ENCODE measurements around the gene CRB1.

DNA sequence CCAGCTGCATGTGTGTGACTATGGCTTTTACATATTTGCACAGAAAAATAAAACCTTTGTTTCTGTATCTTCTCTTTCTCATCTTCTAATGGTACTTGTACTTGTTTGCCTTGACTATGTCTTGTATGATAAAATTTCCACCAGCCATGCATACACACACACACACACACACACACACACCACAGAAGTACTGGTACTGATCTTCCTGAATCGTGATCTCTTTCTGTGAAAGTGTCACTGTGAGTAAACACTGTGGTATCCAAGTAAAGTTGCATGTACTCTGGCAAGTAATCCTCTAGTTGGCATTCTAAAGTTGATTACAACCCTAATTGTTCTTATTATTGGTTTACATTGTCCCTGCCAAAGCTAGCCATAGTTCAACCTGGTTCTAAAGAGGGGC is 176.7 kb downstream of the CRB1 start:
- TF ChIP-seq, protein P1, sequence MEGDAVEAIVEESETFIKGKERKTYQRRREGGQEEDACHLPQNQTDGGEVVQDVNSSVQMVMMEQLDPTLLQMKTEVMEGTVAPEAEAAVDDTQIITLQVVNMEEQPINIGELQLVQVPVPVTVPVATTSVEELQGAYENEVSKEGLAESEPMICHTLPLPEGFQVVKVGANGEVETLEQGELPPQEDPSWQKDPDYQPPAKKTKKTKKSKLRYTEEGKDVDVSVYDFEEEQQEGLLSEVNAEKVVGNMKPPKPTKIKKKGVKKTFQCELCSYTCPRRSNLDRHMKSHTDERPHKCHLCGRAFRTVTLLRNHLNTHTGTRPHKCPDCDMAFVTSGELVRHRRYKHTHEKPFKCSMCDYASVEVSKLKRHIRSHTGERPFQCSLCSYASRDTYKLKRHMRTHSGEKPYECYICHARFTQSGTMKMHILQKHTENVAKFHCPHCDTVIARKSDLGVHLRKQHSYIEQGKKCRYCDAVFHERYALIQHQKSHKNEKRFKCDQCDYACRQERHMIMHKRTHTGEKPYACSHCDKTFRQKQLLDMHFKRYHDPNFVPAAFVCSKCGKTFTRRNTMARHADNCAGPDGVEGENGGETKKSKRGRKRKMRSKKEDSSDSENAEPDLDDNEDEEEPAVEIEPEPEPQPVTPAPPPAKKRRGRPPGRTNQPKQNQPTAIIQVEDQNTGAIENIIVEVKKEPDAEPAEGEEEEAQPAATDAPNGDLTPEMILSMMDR (IDR thresholded peaks at IDR 0.05): no peak
- TF ChIP-seq, protein P2, sequence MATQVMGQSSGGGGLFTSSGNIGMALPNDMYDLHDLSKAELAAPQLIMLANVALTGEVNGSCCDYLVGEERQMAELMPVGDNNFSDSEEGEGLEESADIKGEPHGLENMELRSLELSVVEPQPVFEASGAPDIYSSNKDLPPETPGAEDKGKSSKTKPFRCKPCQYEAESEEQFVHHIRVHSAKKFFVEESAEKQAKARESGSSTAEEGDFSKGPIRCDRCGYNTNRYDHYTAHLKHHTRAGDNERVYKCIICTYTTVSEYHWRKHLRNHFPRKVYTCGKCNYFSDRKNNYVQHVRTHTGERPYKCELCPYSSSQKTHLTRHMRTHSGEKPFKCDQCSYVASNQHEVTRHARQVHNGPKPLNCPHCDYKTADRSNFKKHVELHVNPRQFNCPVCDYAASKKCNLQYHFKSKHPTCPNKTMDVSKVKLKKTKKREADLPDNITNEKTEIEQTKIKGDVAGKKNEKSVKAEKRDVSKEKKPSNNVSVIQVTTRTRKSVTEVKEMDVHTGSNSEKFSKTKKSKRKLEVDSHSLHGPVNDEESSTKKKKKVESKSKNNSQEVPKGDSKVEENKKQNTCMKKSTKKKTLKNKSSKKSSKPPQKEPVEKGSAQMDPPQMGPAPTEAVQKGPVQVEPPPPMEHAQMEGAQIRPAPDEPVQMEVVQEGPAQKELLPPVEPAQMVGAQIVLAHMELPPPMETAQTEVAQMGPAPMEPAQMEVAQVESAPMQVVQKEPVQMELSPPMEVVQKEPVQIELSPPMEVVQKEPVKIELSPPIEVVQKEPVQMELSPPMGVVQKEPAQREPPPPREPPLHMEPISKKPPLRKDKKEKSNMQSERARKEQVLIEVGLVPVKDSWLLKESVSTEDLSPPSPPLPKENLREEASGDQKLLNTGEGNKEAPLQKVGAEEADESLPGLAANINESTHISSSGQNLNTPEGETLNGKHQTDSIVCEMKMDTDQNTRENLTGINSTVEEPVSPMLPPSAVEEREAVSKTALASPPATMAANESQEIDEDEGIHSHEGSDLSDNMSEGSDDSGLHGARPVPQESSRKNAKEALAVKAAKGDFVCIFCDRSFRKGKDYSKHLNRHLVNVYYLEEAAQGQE (IDR thresholded peaks at IDR 0.05; ENCODE audit: insufficient read depth in 1 of 2, low read depth in 2 of 2, low read length in 1 of 2): no peak
- no peak for TF ChIP-seq POLR2AphosphoS5 (IDR thresholded peaks at IDR 0.05; ENCODE audit: low read depth, low read length)
- TF ChIP-seq SIN3A (IDR thresholded peaks at IDR 0.05; ENCODE audit: borderline replicate concordance, insufficient read depth, low read depth, low read length): no peak
- TF ChIP-seq TCF7L2 (IDR thresholded peaks at IDR 0.05; ENCODE audit: low read depth, low read length): no peak

Measured in Panc1 (cell line).